ENCODE measurements around the gene MEI4.

Gene MEI4

GRCh38 chr6:77876300-77876699, 223.5 kb downstream of the MEI4 start:
- no peak for DNase-seq
- Histone ChIP-seq H3K4me3 (ENCODE audit: low read depth in 1 of 2, low read length in 2 of 2) (no peak overlapping the region), H3K79me2 (ENCODE audit: insufficient read depth, low read length) (no peaks in the 10 kb centered on the region), H3K4me2 (ENCODE audit: insufficient read depth, low read length) (no peak overlapping the region), H2AFZ (ENCODE audit: low read depth, low read length) (no peak overlapping the region), H3K27ac (ENCODE audit: low read length) (no peak overlapping the region), H3K9ac (ENCODE audit: low read depth, low read length) (no peak overlapping the region), H3K9me3 (ENCODE audit: insufficient read depth, low read length, severe bottlenecking) (no peaks in the 10 kb centered on the region), H3K36me3 (ENCODE audit: insufficient read depth, low read length) (no peaks in the 10 kb centered on the region), H3K27me3 (ENCODE audit: insufficient read depth, low read length, poor library complexity) (no peaks in the 10 kb centered on the region), H4K20me1 (ENCODE audit: insufficient read depth, low read length) (no peaks in the 10 kb centered on the region), H3K4me1 (ENCODE audit: insufficient read depth, low read length) (no peaks in the 10 kb centered on the region)
- ATAC-seq (ENCODE audit: insufficient read depth, low read depth): no peak
- no peak for TF ChIP-seq EZH2 (IDR thresholded peaks at IDR 0.05; ENCODE audit: borderline replicate concordance, low read depth, low read length, severe bottlenecking)
- TF ChIP-seq, protein P1, sequence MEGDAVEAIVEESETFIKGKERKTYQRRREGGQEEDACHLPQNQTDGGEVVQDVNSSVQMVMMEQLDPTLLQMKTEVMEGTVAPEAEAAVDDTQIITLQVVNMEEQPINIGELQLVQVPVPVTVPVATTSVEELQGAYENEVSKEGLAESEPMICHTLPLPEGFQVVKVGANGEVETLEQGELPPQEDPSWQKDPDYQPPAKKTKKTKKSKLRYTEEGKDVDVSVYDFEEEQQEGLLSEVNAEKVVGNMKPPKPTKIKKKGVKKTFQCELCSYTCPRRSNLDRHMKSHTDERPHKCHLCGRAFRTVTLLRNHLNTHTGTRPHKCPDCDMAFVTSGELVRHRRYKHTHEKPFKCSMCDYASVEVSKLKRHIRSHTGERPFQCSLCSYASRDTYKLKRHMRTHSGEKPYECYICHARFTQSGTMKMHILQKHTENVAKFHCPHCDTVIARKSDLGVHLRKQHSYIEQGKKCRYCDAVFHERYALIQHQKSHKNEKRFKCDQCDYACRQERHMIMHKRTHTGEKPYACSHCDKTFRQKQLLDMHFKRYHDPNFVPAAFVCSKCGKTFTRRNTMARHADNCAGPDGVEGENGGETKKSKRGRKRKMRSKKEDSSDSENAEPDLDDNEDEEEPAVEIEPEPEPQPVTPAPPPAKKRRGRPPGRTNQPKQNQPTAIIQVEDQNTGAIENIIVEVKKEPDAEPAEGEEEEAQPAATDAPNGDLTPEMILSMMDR (IDR thresholded peaks at IDR 0.05; ENCODE audit: borderline replicate concordance, extremely low read depth, low read length, poor library complexity, severe bottlenecking): no peak

DNA sequence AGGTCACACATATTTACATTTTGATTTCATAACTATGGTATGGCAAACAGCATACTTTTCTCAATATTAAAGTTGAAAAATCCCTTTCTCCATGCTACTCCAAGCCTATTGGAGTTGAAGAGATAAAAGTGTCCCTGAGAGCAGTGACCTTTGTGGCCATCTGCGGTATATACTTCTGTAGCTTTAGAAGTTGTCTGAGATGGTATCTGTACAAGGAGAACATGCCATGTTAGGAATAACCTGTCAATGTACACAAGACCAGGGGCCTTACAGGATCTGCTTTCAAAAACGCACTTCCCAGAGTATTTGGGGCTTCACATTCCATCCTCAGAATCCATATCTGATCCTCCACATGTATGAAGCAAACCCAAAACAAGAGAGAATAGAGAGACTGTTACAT, 226.7 kb downstream of the MEI4 start:
- no peak for ATAC-seq (ENCODE audit: insufficient read depth, low read depth)
- Histone ChIP-seq H3K9me3 (ENCODE audit: insufficient read depth, low read length, severe bottlenecking) (no peaks in the 10 kb centered on the region), H3K27ac (ENCODE audit: low read length) (no peak overlapping the region), H2AFZ (ENCODE audit: low read depth, low read length) (no peak overlapping the region), H3K4me3 (ENCODE audit: low read depth in 1 of 2, low read length in 2 of 2) (no peak overlapping the region), H3K27me3 (ENCODE audit: insufficient read depth, low read length, poor library complexity) (no peaks in the 10 kb centered on the region), H3K36me3 (ENCODE audit: insufficient read depth, low read length) (no peaks in the 10 kb centered on the region), H3K79me2 (ENCODE audit: insufficient read depth, low read length) (no peaks in the 10 kb centered on the region), H3K4me1 (ENCODE audit: insufficient read depth, low read length) (no peaks in the 10 kb centered on the region), H4K20me1 (ENCODE audit: insufficient read depth, low read length) (no peaks in the 10 kb centered on the region), H3K9ac (ENCODE audit: low read depth, low read length) (no peak overlapping the region), H3K4me2 (ENCODE audit: insufficient read depth, low read length) (no peak overlapping the region)
- no peak for DNase-seq
- no peak for TF ChIP-seq EZH2 (IDR thresholded peaks at IDR 0.05; ENCODE audit: borderline replicate concordance, low read depth, low read length, severe bottlenecking)
- TF ChIP-seq, protein P1 (IDR thresholded peaks at IDR 0.05; ENCODE audit: borderline replicate concordance, extremely low read depth, low read length, poor library complexity, severe bottlenecking): no peak

GRCh38 chr6:77880501-77880900, 227.7 kb downstream of the MEI4 start:
- no peak for TF ChIP-seq EZH2 (IDR thresholded peaks at IDR 0.05; ENCODE audit: borderline replicate concordance, low read depth, low read length, severe bottlenecking)
- TF ChIP-seq, protein P1 (IDR thresholded peaks at IDR 0.05; ENCODE audit: borderline replicate concordance, extremely low read depth, low read length, poor library complexity, severe bottlenecking): no peak
- Histone ChIP-seq H3K9ac (ENCODE audit: low read depth, low read length) (no peak overlapping the region), H3K4me1 (ENCODE audit: insufficient read depth, low read length) (no peaks in the 10 kb centered on the region), H3K27ac (ENCODE audit: low read length) (no peak overlapping the region), H4K20me1 (ENCODE audit: insufficient read depth, low read length) (no peaks in the 10 kb centered on the region), H3K79me2 (ENCODE audit: insufficient read depth, low read length) (no peaks in the 10 kb centered on the region), H2AFZ (ENCODE audit: low read depth, low read length) (no peak overlapping the region), H3K36me3 (ENCODE audit: insufficient read depth, low read length) (no peaks in the 10 kb centered on the region), H3K27me3 (ENCODE audit: insufficient read depth, low read length, poor library complexity) (no peaks in the 10 kb centered on the region), H3K4me2 (ENCODE audit: insufficient read depth, low read length) (no peak overlapping the region), H3K4me3 (ENCODE audit: low read depth in 1 of 2, low read length in 2 of 2) (no peak overlapping the region), H3K9me3 (ENCODE audit: insufficient read depth, low read length, severe bottlenecking) (no peaks in the 10 kb centered on the region)
- no peak for ATAC-seq (ENCODE audit: insufficient read depth, low read depth)
- no peak for DNase-seq

GRCh38 chr6:77883851-77884250, 231.0 kb downstream of the MEI4 start:
- Histone ChIP-seq H3K27ac (ENCODE audit: low read length) (no peak overlapping the region), H3K27me3 (ENCODE audit: insufficient read depth, low read length, poor library complexity) (no peaks in the 10 kb centered on the region), H3K79me2 (ENCODE audit: insufficient read depth, low read length) (no peaks in the 10 kb centered on the region), H4K20me1 (ENCODE audit: insufficient read depth, low read length) (no peaks in the 10 kb centered on the region), H3K4me3 (ENCODE audit: low read depth in 1 of 2, low read length in 2 of 2) (no peak overlapping the region), H2AFZ (ENCODE audit: low read depth, low read length) (no peak overlapping the region), H3K9ac (ENCODE audit: low read depth, low read length) (no peak overlapping the region), H3K4me2 (ENCODE audit: insufficient read depth, low read length) (no peak overlapping the region), H3K36me3 (ENCODE audit: insufficient read depth, low read length) (no peaks in the 10 kb centered on the region), H3K4me1 (ENCODE audit: insufficient read depth, low read length) (no peaks in the 10 kb centered on the region), H3K9me3 (ENCODE audit: insufficient read depth, low read length, severe bottlenecking) (no peaks in the 10 kb centered on the region)
- no peak for ATAC-seq (ENCODE audit: insufficient read depth, low read depth)
- TF ChIP-seq EZH2 (IDR thresholded peaks at IDR 0.05; ENCODE audit: borderline replicate concordance, low read depth, low read length, severe bottlenecking): no peak
- TF ChIP-seq, protein P1 (IDR thresholded peaks at IDR 0.05; ENCODE audit: borderline replicate concordance, extremely low read depth, low read length, poor library complexity, severe bottlenecking): no peak
- no peak for DNase-seq
